K562 (cell line): ENCODE measurements around the gene PRTFDC1. TPM values are rescaled to one million over a fixed set of nuclear protein-coding genes. Genes with fewer than 3 reads are reported as not detected.

Source experiments
- BCL6 ChIP-seq: fragments of 250-450 bp; sonication (Bioruptor Pico); IDR thresholded peaks from 2 replicates; pipeline ENCODE4 v1.4.0; 2020
- CEBPB ChIP-seq: fragments of 450-650 bp; IDR thresholded peaks from 2 replicates; pipeline ENCODE4 v1.6.1; 2016; ENCODE audit warnings: missing genetic modification characterization, missing compliant biosample characterization
- CXXC5 ChIP-seq: fragments of 250-450 bp; sonication (Bioruptor Pico); IDR thresholded peaks from 2 replicates; pipeline ENCODE4 v1.8.0; 2022; ENCODE audit warnings: inconsistent platforms, mild to moderate bottlenecking, moderate library complexity
- ESRRA ChIP-seq: fragments of 450-650 bp; IDR thresholded peaks from 2 replicates; pipeline ENCODE4 v1.6.1; 2014; ENCODE audit warnings: low read depth, mild to moderate bottlenecking, moderate library complexity, borderline replicate concordance
- HOMEZ ChIP-seq: fragments of 250-450 bp; sonication (Bioruptor Pico); IDR thresholded peaks from 2 replicates; pipeline ENCODE4 v1.4.0; 2020; ENCODE audit warnings: mild to moderate bottlenecking, moderate library complexity
- HSF4 ChIP-seq: fragments of 250-450 bp; sonication (Bioruptor Pico); IDR thresholded peaks from 2 replicates; pipeline ENCODE4 v2.1.2; 2022; ENCODE audit warnings: mild to moderate bottlenecking, moderate library complexity, borderline replicate concordance
- LCOR ChIP-seq: sonication (generic); formaldehyde crosslinking; IDR thresholded peaks from 2 replicates; pipeline ENCODE4 v1.8.0; 2022; ENCODE audit warnings: mild to moderate bottlenecking, missing genetic modification reagents
- MAFF ChIP-seq: IDR thresholded peaks from 2 replicates; pipeline ENCODE4 v1.6.1; 2012; ENCODE audit warnings: low read length, improper control_type of control experiment
- MAZ ChIP-seq, 2 experiments: fragments of 450-650 bp in 1 of 2; sonication (generic) in 1 of 2; formaldehyde crosslinking; IDR thresholded peaks in 1 of 2; conservative IDR thresholded peaks in 1 of 2; 2 replicates each; pipeline versions ENCODE4 v1.4.0 to v1.5.0; 2020; ENCODE audit warnings: mild to moderate bottlenecking in 1 of 2, missing genetic modification reagents in 1 of 2
- MTA3 ChIP-seq: fragments of 450-650 bp; formaldehyde crosslinking; IDR thresholded peaks from 2 replicates; pipeline ENCODE4 v1.6.1; 2017; ENCODE audit warnings: mild to moderate bottlenecking, borderline replicate concordance
- RBM15 ChIP-seq: fragments of 200-400 bp; formaldehyde crosslinking; IDR thresholded peaks from 2 replicates; pipeline ENCODE4 v1.6.1; 2018; ENCODE audit warnings: mild to moderate bottlenecking, low read length, moderate library complexity; ENCODE audit not compliant: insufficient read depth
- RFX5 ChIP-seq: IDR thresholded peaks from 2 replicates; pipeline ENCODE4 v1.6.1; 2011; ENCODE audit warnings: low read depth, mild to moderate bottlenecking, improper control_type of control experiment, low read length
- SMARCA4 ChIP-seq: fragments of 450-650 bp; IDR thresholded peaks from 2 replicates; pipeline ENCODE4 v1.6.1; 2016
- TEAD4 ChIP-seq, 2 experiments: sonication (generic) in 1 of 2; formaldehyde crosslinking in 1 of 2; IDR thresholded peaks; 2 replicates each; pipeline versions ENCODE4 v1.6.1 to v1.8.0; 2012 to 2022; ENCODE audit warnings: borderline replicate concordance in 1 of 2, inconsistent platforms in 1 of 2, low read length in 1 of 2, mild to moderate bottlenecking in 1 of 2, missing genetic modification reagents in 1 of 2
- XRCC3 ChIP-seq: fragments of 450-650 bp; IDR thresholded peaks from 2 replicates; pipeline ENCODE4 v1.6.1; 2017; ENCODE audit warnings: mild to moderate bottlenecking, moderate library complexity
- ZBTB17 ChIP-seq: fragments of 450-650 bp; formaldehyde crosslinking; IDR thresholded peaks from 2 replicates; pipeline ENCODE4 v1.4.0; 2020; ENCODE audit warnings: mild to moderate bottlenecking
- ZHX1 ChIP-seq: fragments of 150-350 bp; conservative IDR thresholded peaks from 2 replicates; pipeline ENCODE4 v1.6.1; 2014; ENCODE audit warnings: low read length
- ZNF551 ChIP-seq: fragments of 250-450 bp; sonication (Bioruptor Pico); IDR thresholded peaks from 2 replicates; pipeline ENCODE4 v1.5.0; 2021; ENCODE audit warnings: mild to moderate bottlenecking, moderate library complexity
- ZNF830 ChIP-seq: fragments of 250-450 bp; sonication (Bioruptor Pico); IDR thresholded peaks from 2 replicates; pipeline ENCODE4 v1.5.0; 2021; ENCODE audit warnings: mild to moderate bottlenecking
- polyA plus RNA-seq, 8 experiments: library from polyadenylated mRNA; depleted of rRNA in 4 of 8; stranded (reverse) in 5 of 8; unstranded in 3 of 8; fragments of >200 nt; fragmentation: Nextera tagmentation in 2 of 8; fragmentation: Illumina TruSeq in 1 of 8; extraction: Ambion mirVana in 2 of 8; extraction: Trizol in 1 of 8; gene quantifications; 2 replicates each; pipeline versions ENCODE4 v1.2.1 to v1.2.3, GENCODE V29; 2011 to 2014; ENCODE audit warnings: inconsistent platforms in 1 of 8, missing spikeins in 1 of 8
- total RNA-seq, 7 experiments: library from RNA; depleted of rRNA in 6 of 7; stranded (reverse); fragments of >200 nt in 6 of 7; fragmentation: Illumina TruSeq in 2 of 7; extraction: Trizol in 2 of 7; gene quantifications; 2 replicates each; pipeline versions ENCODE4 v1.2.1 to v1.2.3, GENCODE V29; 2011 to 2021; ENCODE audit warnings: low replicate concordance in 1 of 7
- TF ChIP-seq, protein P1 (sequence below): IDR thresholded peaks from 3 replicates; pipeline ENCODE4 v1.6.1; 2011; ENCODE audit warnings: borderline replicate concordance, mild to moderate bottlenecking, moderate library complexity; ENCODE audit not compliant: insufficient read length; ENCODE audit errors: extremely low read depth

The PRTFDC1 gene
- total and polyA plus RNA-seq, 9 of the 15 experiments (the other 6 are each of a cell fraction or from before 2014, with no cell fraction given), result 7.0 to 27.6 (median 10.0) TPM

GRCh38 chr10:24951201-24952142 is 934 bp downstream of the PRTFDC1 start (continued):
- TF ChIP-seq ZNF551 (CRISPR knock-in tag) (no peak), HOMEZ (no peak), ZHX1 (no peak), BCL6 (no peak; the same call in 1 of the 2 replicates), ESRRA (peak; percentile 78; the same call in 1 of the 2 replicates), TEAD4 (IDR thresholded peaks at IDR 0.05; ENCODE audit: low read length) (peak; percentile 32; the same call in 1 of the 2 replicates), TEAD4 (CRISPR knock-in tag; IDR thresholded peaks at IDR 0.05; ENCODE audit: borderline replicate concordance) (no peak), LCOR (CRISPR knock-in tag) (no peak), MAZ (CRISPR knock-in tag; conservative IDR thresholded peaks at IDR 0.05 in 1 of 2, IDR thresholded peaks at IDR 0.05 in 1 of 2) (0 out of 4 replicates have a peak, but pooled peaks of 1 of the 2 experiments have one; percentile 44), RFX5 (no peak), ZNF830 (CRISPR knock-in tag) (no peak), CEBPB (tag) (no peak), MTA3 (0 out of 2 replicates have a peak, but pooled peaks have one; percentile 19), HSF4 (no peak), SMARCA4 (no peak; the same call in 1 of the 2 replicates), XRCC3 (no peak), ZBTB17 (no peak), RBM15 (no peak), CXXC5 (CRISPR knock-in tag) (no peak; the same call in 1 of the 2 replicates), MAFF (no peak)
- TF ChIP-seq, protein P1, sequence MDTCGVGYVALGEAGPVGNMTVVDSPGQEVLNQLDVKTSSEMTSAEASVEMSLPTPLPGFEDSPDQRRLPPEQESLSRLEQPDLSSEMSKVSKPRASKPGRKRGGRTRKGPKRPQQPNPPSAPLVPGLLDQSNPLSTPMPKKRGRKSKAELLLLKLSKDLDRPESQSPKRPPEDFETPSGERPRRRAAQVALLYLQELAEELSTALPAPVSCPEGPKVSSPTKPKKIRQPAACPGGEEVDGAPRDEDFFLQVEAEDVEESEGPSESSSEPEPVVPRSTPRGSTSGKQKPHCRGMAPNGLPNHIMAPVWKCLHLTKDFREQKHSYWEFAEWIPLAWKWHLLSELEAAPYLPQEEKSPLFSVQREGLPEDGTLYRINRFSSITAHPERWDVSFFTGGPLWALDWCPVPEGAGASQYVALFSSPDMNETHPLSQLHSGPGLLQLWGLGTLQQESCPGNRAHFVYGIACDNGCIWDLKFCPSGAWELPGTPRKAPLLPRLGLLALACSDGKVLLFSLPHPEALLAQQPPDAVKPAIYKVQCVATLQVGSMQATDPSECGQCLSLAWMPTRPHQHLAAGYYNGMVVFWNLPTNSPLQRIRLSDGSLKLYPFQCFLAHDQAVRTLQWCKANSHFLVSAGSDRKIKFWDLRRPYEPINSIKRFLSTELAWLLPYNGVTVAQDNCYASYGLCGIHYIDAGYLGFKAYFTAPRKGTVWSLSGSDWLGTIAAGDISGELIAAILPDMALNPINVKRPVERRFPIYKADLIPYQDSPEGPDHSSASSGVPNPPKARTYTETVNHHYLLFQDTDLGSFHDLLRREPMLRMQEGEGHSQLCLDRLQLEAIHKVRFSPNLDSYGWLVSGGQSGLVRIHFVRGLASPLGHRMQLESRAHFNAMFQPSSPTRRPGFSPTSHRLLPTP, result no peak
